ENCODE results near the gene TFCP2.

Gene TFCP2

DNA sequence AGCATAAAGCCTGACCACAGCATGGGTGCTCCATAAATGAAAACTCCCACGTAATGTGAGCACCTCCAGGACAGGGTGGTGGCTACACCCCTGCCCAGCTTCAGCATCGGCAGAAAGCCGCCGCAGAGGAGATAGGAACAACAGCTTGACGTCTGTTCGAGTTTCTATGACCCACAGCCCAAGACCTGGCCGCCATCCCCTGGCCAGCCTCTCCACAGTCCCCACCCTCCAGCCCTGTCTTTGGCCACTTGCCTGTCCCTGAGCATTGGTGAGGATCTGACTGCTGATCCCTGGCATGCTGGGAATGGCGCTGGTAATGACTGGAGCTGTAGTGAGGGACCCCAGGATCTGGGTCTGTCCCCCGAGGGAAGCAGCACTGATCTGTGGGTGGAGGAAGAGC is 23.6 kb upstream of the TFCP2 start:
- DNase-seq (ENCODE audit: low spot score): no peak

DNA sequence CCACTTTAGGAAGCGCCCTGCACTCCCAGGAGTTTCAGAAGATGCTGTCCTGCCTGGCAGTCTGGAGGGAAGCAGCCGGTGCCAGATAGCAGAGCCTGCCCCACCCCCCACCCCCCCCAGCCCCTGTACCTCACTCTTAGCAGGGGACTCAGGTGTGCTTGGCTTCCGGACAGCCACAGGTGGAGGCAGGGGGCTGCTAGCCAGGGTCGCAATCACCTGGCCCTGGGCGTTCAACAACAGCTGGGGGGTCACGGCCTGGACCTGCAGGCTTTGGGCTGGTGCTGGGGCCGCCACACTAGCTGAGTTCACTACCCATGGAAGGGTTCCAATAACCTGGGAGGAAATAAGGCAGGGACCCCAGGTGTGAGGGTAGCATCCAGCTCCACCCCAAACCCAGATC is 22.9 kb upstream of the TFCP2 start:
- DNase-seq (ENCODE audit: low spot score): no peak

DNA sequence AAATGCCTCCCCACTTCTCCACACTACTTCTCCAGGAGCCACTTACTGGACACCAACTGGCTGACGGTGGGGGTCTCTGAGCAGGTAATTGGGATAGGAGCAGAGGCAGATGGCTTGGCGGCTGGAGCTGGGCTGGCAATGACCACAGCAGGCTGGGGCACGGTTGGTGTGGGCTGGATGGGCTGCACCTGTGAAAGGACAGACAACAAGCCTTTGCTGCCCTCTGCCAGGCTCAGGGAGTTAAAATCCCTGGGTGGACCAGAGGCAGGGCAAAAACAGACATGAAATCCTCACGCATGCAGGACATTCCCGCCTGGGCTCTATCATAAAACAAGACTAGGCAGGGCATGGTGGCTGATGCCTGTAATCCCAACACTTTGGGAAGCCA is 19.3 kb upstream of the TFCP2 start:
- no peak for DNase-seq (ENCODE audit: low spot score)

DNA sequence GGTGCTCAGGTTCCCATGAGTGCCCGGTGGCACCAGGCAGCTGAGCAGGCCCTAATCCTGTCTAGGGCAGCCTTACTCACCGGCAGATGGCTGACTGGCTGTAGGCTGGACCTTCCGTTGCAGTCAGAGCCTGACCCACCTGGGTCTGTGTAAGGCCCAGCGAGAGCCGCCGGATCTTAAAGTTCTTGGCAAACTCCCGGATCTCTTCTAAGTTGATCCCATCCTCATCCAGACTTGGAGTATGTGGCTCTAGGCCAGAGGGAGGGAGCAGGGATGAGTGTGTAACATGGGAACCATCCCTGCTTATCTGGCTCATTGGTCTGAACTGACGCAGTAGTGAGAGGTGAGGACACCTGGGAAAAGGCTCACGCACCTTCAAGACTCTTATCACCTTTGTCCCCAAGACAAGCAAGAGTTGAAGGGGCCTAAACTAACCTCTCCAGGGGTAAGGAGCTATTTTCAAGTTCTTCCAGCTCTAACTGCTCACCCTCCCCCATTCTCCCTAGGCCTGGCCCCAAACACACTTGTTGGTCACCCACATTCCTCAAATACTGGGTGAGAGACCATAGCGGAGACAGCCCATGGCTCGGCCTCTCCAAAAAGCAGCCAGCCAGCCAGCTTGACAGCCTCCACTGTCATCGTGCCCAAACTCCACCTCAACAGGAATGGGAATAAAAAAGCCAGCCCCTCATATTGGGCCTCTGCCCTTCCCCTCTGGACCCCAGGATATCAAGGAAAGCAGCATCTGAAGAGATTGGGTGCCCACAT is 18.8 kb upstream of the TFCP2 start:
- no peak for DNase-seq (ENCODE audit: low spot score)

DNA sequence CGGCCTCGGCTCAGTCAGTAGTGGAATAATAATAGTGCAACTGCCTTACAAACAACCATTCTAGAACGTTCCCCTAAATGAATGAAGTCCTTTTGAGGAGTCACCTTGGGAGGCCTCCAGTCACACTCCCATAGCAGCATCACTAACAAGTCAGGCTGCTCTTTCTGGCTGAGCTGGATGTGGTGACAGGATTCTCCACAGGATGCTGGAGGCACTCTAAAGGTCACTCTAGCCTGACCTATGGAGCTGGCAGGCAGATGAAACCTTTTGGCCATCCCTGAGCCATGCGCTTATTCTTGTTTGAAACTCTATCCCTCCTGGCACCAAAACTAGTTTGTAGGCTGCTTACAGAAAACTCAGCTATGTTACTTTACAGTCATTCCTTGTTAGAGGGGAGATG is 17.9 kb upstream of the TFCP2 start:
- no peak for DNase-seq (ENCODE audit: low spot score)

DNA sequence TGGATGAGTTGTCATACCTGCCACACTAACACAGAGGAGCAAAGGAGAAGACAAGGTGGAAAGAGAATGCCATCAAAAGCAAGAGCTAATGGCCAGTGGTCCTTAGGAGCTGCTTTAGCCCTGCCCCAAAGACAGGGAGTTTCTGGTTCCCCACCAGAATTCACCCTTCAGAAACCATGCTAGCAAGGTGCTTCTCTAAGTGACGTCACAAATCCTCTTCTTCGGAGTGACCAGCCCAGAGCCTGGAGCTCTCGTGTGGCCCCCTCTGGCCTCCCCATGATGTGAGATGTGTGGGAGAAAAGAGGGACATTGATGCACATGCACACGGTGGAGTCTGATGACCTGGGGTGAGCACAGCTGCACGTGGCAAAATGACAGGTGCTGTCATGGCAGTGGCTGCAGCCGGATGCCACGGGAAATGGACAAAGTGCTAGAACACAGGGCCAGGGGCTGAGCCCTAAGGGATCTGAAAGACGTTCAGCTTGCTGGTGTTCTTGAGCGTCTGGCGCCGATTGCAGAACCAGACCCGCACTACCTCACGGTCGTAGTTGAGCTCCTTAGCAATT is 16.9 kb upstream of the TFCP2 start:
- DNase-seq (ENCODE audit: low spot score): no peak

DNA sequence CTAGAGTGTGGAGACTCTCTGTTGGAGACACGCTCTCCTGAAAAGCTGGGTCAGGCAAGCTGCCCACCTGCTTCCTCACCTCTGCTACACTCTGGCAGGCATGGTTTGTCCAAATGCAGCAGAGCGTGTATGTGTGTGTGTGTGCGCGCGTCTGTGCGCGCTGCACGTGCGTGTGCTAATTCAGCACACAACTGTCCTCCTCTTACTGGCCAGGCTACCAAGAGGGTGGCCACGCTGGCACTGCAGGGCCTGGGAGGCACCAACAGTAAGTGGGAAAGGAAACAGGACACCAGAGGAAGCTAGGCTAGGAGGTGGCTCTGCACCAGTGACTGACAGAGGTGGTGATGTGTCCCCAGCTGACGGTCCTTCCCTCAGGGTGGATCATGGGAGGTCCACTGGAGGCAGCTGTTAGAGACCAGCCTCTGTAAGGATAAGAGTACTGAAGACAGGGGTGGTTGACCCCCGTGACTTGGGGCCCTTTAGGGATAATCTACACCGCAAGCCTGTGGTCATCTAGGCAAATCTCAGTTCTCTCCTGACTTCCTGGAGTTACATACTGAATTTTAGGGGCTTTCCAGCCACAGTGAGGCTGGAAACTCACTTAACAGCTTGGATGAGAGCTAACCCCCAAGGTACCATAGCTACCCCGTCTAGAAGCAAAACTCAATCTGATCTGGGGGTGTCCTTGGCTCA is 15.6 kb upstream of the TFCP2 start:
- no peak for DNase-seq (ENCODE audit: low spot score)

DNA sequence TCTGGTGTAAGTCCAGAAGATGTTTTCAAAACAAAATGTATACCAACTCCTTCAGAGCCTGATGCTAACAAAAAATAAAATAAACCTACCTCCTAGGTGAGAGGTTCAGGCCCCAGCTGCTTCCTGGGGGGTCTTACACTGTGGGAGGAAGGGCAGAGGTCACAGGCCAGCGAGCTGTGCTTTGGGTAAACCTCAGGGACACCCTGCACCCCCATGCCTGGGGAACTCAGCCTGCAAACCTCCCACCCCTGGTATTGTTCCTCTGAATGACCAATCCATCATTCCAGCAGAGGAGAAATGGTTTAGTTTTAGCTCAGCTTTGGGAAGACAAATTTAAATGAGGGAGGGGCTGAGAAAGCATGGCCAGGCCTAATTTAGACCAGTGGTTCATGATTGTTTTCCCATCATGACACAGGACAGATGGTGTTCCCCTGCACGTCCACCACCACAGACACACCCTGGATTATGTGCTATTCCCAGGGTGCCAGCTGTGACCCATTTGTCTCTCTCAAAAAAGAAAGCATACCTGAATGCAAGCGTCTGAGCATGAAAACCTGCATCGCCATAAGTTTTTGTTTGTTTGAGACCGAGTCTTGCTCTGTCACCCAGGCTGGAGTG is 14.5 kb upstream of the TFCP2 start:
- no peak for DNase-seq (ENCODE audit: low spot score)

DNA sequence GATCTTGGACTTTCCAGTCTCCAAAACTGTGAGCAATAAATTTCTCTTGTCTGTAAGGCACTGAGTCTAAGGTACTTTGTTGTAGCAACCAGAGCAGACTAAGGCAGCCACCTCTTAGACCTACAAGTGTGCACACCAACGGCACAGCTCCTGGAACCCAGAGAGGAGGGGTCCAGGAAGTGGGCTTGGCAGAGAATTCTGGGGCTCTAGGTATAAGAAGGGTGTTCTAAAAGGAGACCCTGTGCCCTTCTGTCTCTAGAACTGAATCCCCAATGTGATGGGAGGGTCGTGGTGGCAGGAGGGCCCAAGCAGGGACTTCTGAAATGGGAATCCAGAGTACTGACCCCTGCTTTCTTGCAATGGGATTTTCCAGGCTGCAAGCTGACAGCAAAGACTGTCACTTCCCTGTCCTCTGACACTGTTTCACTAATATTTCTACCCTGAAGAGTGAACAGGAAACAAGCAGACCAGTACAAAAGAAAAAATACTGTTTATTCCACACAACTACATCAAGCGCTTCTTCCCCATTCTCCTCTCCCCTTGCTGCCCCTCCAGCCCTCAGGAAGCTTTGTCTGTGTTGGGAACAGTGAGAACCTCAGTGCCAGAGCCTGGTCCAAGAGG is 13.6 kb upstream of the TFCP2 start:
- no peak for DNase-seq (ENCODE audit: low spot score)

DNA sequence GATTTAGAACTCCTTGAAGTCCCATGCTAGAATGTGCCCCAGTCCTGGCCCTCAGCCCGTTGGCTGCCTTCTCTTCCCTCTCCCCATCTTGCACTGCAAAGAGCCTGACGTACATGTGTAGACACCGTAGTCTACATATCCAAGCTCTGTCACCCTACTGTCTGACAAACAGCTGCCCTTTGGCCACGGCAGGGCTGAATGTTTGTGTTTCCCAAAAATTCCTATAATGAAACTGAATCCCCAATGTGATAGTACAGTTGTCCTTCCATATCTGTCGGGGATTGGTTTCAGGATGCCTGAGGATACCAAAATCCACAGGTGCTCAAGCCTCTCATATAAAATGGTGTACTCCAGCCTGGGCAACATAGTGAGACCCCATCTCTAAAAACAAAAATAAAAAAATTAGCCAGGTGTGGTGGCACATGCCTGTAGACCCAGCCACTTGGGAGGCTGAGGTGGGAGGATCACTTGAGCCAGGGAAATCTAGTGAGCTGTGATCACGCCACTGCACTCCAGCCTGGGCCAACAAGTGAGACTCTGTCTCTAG is 12.3 kb upstream of the TFCP2 start:
- no peak for DNase-seq (ENCODE audit: low spot score)

DNA sequence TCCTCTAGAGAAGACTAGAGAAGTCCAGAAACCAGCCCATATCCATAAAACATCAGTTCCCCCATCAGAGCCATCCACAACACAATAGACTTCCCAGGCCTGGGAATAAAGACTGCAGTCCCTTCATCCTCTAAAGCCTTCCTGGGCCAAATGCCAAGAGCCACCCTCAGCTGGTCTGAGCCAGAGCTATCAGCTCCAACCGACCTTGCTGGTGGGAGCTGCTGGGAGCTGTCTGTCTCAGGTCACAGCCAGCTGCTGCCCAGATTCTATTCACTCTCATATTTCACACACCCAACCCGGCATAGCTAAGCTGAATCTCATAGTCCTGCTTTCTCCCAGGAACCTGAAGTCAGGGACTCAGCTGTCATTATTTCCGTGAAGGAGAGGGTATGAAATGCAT is 10.9 kb upstream of the TFCP2 start:
- DNase-seq (ENCODE audit: low spot score): no peak

DNA sequence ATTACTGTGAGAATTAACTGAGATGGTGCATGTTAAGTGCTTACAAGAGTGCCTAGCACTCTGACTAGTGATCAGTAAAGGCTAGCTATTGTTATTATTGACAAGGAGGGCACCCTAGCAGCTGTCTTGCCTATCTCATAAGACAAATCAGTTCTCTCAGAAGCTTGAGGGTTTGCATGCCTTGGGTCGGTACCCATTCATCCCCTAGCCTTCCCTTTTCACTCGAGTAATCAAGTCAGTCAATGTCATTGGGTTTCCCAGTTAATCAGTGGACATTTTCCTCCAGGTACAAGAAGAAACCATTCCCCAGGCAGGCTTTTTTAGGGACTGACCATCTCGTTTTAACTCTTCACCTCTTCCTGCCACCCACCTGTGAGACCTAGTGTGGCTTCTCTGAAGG is 10.4 kb upstream of the TFCP2 start:
- DNase-seq (ENCODE audit: low spot score): no peak

DNA sequence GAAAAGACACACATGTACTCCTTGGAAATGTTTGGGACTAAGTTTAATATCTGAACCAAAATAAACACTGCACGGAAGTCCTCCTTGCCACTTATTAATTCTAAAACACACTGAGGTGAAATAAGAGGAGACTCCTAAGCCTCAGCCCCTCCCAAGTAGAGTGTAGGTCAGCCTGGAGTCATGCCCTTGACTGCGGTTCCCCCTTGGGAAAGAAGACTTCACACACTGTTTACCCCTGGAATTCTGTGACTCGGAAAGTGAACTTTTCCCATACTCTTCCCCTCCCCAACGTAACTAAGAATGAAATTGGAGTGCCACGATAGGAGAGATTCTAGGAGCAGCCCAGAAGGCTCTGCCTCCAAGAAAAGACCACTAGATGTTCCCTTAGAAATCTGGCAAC is 8.6 kb upstream of the TFCP2 start:
- no peak for DNase-seq (ENCODE audit: low spot score)

DNA sequence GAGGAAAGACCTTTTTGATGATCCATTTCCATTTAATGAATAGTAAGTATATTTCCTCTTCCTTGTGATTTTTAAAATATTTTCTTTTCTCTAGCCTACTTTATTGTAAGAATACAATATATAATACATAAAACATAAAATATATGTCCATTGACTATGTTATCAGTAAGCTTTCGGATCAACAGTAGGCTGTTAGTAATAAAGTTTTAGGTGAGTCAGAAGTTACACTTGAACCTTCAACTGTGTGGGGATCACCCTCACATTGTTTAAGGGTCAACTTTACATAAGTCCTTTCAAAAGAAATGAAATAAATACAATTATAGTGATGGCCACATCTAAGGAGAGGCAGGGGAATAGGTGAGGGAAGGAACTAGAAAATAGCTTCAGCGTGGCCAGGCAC is 5.0 kb upstream of the TFCP2 start:
- no peak for DNase-seq (ENCODE audit: low spot score)

DNA sequence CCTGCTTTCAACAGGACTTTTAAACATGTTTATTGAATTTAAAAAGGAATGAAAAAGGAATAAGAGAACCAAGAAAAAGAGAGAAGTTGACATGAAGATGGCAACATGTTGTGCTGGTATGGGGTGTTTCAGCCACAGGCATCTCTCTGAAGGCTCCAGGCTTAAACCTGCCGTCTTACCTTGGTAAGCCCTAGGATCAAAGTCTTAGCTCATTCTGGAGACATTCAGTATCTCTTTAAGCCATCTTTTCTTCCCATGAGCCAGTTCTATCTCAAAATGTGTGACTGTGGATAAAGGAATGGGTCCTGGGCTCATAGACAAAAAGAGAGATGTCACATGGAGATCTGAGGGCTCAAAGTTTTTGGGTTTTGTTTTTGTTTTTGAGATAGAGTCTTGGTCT is 1.6 kb upstream of the TFCP2 start:
- no peak for DNase-seq (ENCODE audit: low spot score)

DNA sequence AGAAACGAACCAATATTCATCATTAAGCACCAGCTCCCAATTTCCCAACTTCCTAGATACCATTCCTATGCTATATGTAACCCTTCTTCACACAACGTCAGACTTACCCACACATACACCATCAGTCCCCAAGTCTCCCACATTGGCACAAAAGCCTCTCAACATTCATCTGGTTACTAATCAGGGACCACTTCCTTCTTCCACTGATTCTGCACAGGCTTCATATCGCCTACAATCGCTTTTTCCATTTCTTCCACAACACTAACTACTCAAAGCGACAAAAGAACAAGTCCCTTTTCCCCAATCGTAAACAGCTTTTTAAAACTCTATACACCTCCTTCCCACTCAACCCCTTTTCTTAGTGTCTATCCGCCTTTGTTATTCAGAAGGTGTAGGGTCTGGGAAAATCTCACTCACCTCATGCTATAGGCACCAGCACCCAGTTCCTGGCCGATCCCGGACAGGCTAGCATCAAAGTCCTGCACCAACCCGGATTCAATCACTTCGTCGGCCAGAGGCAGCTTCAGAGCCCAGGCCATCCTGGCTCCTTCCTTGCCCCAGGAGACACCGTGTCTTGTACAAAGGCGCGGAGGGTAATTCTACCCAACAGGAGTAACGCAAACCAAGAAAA is 936 bp downstream of the TFCP2 start:
- DNase-seq (ENCODE audit: low spot score): no peak

DNA sequence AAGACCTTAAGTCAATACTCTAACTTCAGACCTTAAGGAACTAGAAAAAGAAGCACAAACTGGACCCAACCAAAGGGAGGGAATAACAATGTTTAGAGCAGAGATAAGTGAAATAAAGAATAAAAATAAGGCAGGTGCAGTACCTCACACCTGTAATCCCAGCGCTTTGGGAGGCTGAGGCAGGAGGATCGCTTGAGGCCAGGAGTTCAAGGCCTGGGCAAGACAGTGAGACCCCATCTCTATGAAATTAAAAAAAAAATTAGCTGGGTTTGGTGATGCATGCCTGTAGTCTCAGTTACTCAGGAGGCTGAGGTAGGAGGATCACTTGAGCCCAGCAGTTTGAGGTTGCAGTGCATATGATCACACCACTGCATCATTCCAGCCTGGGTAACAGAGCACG is 9.1 kb downstream of the TFCP2 start:
- no peak for DNase-seq (ENCODE audit: low spot score)

DNA sequence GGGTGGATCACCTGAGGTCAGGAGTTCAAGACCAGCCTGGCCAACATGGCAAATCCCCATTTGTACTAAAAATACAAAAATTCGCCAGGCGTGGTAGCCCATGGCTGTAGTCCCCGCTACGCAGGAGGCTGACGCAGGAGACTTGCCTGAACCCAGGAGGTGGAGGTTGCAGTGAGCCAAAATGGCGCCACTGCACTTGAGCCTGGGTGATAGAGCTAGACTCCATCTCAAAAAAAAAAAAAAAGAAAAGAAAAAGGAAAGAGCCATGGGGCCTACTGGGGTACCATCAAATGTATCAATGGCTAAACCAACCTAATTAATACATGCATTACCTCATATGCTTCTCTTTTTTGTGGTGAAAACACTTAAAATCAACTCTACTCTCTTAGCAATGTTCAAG is 10.7 kb downstream of the TFCP2 start:
- no peak for DNase-seq (ENCODE audit: low spot score)

DNA sequence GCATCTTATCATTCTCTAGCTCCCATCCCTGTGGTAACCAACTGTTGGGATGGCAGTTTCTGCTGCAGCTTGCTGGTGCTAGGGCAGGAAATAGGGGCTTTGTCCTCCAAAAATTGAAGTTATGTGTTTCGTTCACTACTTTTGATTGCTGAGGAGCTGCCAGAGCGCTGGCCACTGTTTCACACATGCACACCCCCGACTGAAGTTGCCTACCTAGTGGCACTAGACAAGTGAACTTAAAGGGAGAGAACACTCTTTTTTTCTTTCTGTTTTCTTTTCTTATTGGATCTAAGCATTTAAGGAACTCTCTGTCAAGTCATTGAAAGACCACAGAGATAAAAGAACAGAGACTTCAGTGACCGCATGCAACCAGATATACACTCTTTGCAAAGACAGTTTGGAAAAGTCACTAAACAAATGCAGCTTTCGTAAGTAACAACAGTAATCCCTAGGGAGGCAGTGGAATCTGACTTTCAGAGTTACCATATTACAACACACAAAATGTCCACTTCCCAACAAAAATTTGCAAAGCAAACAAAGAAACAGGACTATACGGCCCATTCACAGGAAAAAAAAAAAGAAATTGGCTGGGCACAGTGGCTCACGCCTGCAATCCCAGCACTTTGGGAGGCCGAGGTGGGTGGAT is 12.0 kb downstream of the TFCP2 start:
- no peak for DNase-seq (ENCODE audit: low spot score)

DNA sequence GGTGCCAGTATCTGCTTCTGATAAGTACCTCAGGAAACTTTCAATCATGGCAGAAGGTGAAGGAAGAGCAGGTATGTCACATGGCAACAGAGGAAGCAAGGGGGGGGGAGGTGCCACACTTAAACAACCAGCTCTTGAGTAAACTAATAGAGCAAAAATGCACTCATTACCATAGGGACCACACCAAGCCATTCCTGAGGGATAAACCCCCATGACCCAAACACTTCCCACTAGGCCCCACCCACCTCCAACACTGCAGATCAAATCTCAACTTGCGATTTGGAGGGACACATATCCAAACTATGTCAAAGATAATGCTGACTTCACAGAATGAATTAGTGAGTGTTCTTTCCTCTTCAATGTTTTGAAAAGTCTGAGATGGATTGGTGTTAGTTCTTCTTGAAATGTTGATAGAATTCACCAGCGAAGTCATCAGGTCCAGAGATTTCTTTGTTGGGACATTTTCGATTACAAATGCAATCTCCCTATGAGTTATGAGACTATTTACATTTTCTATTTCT is 16.6 kb downstream of the TFCP2 start:
- no peak for DNase-seq (ENCODE audit: low spot score)

DNA sequence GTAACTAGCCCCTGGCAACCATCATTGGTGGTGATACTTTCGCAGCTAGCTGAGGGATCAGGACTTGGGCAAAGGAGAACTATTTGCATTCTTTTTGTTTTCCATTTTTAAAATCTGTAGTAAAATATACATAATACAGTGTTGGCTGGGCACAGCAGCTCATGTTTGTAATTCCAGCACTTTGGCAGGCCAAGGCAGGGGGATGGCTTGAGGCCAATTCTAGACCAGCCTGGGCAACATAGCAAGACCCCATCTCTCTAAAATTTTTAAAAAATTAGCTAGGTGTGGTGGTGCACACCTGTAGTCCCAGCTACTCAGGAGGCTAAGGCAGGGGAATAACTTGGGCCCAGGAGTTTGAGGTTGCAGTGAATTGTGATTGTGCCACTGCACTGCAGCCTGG is 20.0 kb downstream of the TFCP2 start:
- no peak for DNase-seq (ENCODE audit: low spot score)
